Esophagus (tissue), 2 donors: ENCODE measurements around the gene GNAZ. TPM values are rescaled to one million over a fixed set of nuclear protein-coding genes. Genes with fewer than 3 reads are reported as not detected.

Experiments used
- H3K27ac ChIP-seq, 2 donors: one replicate each; pipeline ENCODE4 v1.5.1; 2013; ENCODE audit warnings: low read depth in 2 of 2, mild to moderate bottlenecking in 2 of 2, inconsistent platforms in 1 of 2, low read length in 1 of 2, moderate library complexity in 1 of 2
- H3K27me3 ChIP-seq, 2 donors: one replicate each; pipeline ENCODE4 v1.6.1; 2013; ENCODE audit warnings: low read length in 2 of 2, control low read depth in 1 of 2, mild to moderate bottlenecking in 1 of 2; ENCODE audit not compliant: insufficient read depth in 2 of 2, control insufficient read depth in 1 of 2
- H3K36me3 ChIP-seq, 2 donors: one replicate each; pipeline ENCODE4 v1.6.1; 2013; ENCODE audit warnings: low read length in 1 of 2; ENCODE audit not compliant: control insufficient read depth in 2 of 2, insufficient read depth in 2 of 2
- H3K4me1 ChIP-seq, 2 donors: one replicate each; pipeline ENCODE4 v1.6.1; 2013; ENCODE audit warnings: low read length in 1 of 2; ENCODE audit not compliant: control insufficient read depth in 2 of 2, insufficient read depth in 2 of 2
- H3K4me3 ChIP-seq, 2 donors: one replicate each; pipeline ENCODE4 v1.5.1; 2013; ENCODE audit warnings: low read length in 2 of 2, mild to moderate bottlenecking in 2 of 2, low read depth in 1 of 2, moderate library complexity in 1 of 2
- H3K9me3 ChIP-seq, 2 donors: one replicate each; pipeline ENCODE4 v1.6.1; 2013; ENCODE audit warnings: mild to moderate bottlenecking in 2 of 2, low read depth in 1 of 2, low read length in 1 of 2, moderate library complexity in 1 of 2; ENCODE audit not compliant: control insufficient read depth in 2 of 2, insufficient read depth in 1 of 2
- WGBS, 2 donors: extraction: QIAGEN DNeasy Blood & Tissue Kit; methylation state at CpG; one replicate each; pipeline ENCODE4 v1.1.7; 2013; 5-methylcytosine and 5-hydroxymethylcytosine counted together
- polyA plus RNA-seq, 2 donors: library from polyadenylated mRNA; stranded (reverse); fragments of 200-250 nt; gene quantifications; one replicate each; pipeline ENCODE4 v1.2.3, GENCODE V29; 2013
- donor health status: healthy with polysubstance abuse.
- donor health status: Bipolar disorder and iron deficiency.

Gene GNAZ
- polyA plus RNA-seq, 2 donors: 0.83 to 1.6 TPM

DNA sequence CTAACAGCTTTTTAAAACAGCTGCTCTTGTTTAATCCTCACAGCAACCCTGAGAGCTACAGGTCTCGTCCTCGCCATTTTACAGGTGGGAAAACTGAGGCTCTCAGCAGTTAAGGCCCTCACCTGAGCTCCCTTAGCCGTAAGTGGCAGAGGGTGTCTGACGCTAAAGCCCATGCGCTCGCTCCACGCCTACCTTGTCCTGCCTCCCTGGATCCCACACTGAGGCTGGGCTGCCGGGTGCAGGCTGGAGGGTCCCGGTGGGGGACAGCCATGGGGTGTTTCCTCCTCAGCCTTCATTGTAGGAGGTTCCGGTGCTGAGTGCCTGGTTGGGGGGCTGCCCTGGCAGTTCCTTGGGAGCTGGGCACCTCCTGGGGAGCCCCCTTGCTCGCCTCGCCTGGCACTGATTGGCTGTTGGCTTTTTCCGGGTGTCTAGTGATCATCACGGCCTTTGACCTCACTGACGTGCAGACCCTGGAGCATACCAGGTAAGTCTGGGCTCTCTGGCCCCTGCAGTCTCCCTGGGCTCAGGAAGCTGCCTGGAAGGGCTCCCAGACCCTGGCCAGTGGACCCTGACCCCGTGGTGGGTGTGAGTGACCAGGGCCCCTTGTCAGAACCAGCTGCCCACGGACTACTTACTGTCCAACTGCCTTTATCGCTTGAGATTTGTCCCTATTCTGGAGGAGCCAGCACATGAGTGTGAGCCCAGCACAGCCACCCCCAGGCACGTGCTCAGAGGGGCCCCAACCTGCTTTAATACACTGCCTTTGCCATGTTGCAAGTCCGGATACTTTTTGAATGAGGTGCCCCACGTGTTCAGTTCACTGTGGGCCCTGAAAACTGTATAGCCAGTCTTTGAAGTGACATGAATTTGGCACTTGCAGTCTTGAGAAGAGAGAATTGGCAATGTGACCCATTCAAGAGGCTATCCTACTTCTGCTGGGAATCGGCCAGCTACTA, 87.5 kb downstream of the GNAZ start:
- H3K4me3 ChIP-seq: no peak overlapping the region
- peaks cover 0 to 2% of the 10 kb centered on the region in 2 donors for H3K4me1 ChIP-seq
- H3K9me3 ChIP-seq: no peaks in the 10 kb centered on the region
- 82 to 89% methylated on average over 22 of the region's 22 CpGs for WGBS, 2 donors
- H3K27ac ChIP-seq: no peak overlapping the region
- H3K36me3 ChIP-seq: peaks cover 0 to 5% of the 10 kb centered on the region in 2 donors
- H3K27me3 ChIP-seq: no peaks in the 10 kb centered on the region

DNA sequence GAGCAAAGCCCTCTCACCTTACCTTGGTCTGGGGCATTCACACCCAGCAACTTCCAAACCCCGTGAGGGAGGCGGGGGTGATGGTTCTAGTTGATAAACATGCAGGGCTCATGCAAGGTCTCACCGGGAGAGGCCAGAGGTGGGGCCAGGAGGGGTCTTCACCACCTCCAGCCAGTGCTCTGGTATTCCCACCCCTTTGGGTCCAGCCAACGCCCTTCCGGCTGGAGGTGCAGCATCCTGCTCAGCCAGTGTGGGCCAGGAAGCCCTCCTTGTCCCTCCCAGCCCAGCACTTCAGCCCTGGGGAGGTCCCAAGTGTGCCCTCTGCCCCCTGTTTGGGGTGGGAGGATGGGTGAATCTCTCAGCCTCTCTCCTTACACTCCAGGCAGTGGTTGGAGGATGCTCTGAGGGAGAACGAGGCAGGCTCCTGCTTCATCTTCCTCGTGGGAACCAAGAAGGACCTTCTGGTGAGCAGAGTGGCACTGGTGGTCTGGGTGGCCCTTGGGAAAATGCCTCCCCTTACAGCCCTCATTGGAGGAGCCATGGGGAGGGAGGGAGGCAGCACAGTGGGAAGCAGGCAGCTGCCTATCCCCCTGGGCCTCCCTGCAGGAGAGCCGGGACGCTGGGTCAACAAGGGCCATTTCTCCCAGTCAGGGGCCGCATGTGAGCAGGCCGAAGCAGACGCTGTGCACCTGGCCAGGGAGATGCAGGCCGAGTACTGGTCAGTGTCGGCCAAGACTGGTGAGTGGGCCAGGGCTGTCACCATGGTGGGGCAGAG, 88.4 kb downstream of the GNAZ start:
- no peaks in the 10 kb centered on the region for H3K27me3 ChIP-seq
- peaks cover 0 to 2% of the 10 kb centered on the region in 2 donors for H3K4me1 ChIP-seq
- no peak overlapping the region for H3K4me3 ChIP-seq
- H3K9me3 ChIP-seq: no peaks in the 10 kb centered on the region
- H3K27ac ChIP-seq: no peak overlapping the region
- WGBS, 2 donors: 83 to 89% methylated on average over 13 to 14 of the region's 14 CpGs
- peaks cover 0 to 5% of the 10 kb centered on the region in 2 donors for H3K36me3 ChIP-seq

DNA sequence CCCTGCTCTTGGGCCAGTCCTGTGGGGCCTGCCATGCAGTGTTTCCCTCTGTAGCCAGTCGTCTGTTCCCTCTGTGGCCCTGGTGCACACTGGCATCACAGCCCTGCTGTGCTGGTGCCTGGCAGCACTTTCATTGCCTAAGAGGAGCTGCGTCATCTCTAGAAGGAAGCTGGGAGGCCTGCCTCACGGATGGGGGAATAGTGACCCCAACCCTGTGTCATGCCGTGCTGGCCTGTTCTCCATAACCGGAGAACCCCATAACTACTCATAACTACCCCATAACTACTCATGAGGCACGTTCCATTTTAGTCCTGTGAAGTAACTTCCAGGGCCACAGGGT, 88.9 kb downstream of the GNAZ start:
- Histone ChIP-seq H3K9me3 (no peaks in the 10 kb centered on the region), H3K36me3 (peaks cover 0 to 5% of the 10 kb centered on the region in 2 donors), H3K4me1 (peaks cover 0 to 3% of the 10 kb centered on the region in 2 donors), H3K27ac (no peak overlapping the region), H3K4me3 (no peak overlapping the region), H3K27me3 (no peaks in the 10 kb centered on the region)
- WGBS, 2 donors: 86 to 90% methylated on average over 6 of the region's 6 CpGs

DNA sequence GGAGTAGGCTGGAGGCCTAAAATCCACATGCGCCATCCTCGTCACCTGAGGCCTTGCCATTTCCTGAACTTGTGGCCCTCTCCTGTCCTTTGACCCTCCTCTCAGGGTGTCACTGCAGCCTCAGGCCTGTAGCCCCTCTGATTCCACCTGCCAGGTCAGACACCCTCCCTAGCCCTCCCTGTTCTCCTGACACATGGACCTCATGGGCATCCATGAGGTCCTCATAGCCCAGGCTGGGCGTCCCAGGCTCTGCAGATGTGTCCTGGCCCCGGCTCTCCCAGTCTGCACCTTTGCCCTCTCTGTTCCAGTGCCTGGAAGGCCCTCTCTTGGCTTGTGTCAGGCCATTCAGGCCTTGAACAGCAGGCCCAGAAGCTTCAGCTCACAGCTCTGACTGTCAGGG, 90.7 kb downstream of the GNAZ start:
- no peak overlapping the region for H3K4me3 ChIP-seq
- no peaks in the 10 kb centered on the region for H3K9me3 ChIP-seq
- no peaks in the 10 kb centered on the region for H3K27me3 ChIP-seq
- H3K36me3 ChIP-seq: peaks cover 0 to 5% of the 10 kb centered on the region in 2 donors
- WGBS, 2 donors: 85 to 88% methylated on average over 4 of the region's 4 CpGs
- H3K27ac ChIP-seq: no peak overlapping the region
- H3K4me1 ChIP-seq: peaks cover 0 to 3% of the 10 kb centered on the region in 2 donors

DNA sequence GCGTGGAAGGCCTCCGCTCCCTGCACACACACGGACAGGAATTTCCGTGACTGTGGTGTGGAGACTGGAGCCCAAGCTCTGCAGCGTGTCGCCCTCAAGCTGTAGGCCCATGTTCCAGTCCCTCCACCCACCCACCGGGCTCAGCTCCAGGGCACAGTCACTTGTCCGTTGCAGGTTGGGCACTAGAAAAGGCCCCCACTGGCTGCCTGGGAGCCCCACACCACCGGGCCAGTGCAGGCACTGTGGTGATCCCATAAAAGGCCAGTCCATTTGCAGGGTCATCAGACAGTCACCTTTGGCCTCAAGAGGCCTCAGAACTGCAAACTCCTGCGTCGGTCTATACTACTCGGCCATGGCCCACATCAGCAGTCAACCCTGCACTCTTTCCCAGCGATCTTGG, 91.3 kb downstream of the GNAZ start:
- Histone ChIP-seq H3K9me3 (no peaks in the 10 kb centered on the region), H3K4me1 (peaks cover 0 to 3% of the 10 kb centered on the region in 2 donors), H3K36me3 (peaks cover 0 to 5% of the 10 kb centered on the region in 2 donors), H3K27ac (no peak overlapping the region), H3K4me3 (no peak overlapping the region), H3K27me3 (no peaks in the 10 kb centered on the region)
- 86 to 94% methylated on average over 13 of the region's 13 CpGs for WGBS, 2 donors

DNA sequence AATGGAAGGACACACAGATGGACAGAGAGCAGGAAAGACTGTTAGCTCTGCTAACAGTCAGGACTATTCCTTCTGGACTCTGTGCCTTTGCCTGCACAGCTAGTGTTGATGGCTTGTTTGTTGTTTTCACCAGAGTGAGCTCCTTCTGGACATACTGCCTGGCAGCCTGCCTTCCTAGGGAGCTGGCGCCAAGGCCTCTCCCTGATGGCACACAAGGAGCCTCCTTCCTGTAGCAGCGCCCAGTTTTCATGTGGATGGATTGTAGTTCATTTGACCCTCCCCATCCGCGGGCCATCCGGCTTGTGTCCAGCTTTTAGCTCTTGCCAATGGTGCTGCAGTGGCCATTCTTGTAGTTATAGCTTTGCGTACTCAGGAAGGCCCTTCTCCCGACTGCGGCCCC, 93.3 kb downstream of the GNAZ start:
- WGBS, 2 donors: 53 to 70% methylated on average over 8 of the region's 8 CpGs
- Histone ChIP-seq H3K9me3 (no peaks in the 10 kb centered on the region), H3K4me1 (peaks cover 0 to 3% of the 10 kb centered on the region in 2 donors), H3K27ac (no peak overlapping the region), H3K4me3 (no peak overlapping the region), H3K27me3 (no peaks in the 10 kb centered on the region), H3K36me3 (peaks cover 0 to 5% of the 10 kb centered on the region in 2 donors)

DNA sequence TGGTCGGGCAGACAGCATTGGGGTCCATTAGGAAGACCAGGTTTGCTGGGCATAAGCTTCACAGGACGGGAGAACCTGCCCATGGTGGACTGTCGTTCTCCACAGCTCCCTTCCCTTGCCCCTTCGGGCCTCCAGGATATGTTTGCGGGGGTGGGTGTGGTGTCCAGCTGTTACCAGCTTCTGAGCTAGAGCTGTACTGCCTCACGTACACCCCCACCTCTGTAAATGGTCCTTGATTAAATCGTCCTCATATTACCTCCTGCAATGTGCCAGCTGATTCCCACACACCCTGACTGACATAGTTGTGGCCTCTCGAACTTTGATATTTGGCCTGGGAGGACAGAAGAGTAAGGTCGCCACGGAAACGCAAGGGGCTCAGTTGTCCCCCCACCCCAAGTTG, 93.8 kb downstream of the GNAZ start:
- Histone ChIP-seq H3K4me1 (peaks cover 0 to 3% of the 10 kb centered on the region in 2 donors), H3K9me3 (no peaks in the 10 kb centered on the region), H3K36me3 (peaks cover 0 to 2% of the 10 kb centered on the region in 2 donors), H3K27ac (no peak overlapping the region), H3K27me3 (no peaks in the 10 kb centered on the region), H3K4me3 (no peak overlapping the region)
- 71 to 74% methylated on average over 11 of the region's 11 CpGs for WGBS, 2 donors

DNA sequence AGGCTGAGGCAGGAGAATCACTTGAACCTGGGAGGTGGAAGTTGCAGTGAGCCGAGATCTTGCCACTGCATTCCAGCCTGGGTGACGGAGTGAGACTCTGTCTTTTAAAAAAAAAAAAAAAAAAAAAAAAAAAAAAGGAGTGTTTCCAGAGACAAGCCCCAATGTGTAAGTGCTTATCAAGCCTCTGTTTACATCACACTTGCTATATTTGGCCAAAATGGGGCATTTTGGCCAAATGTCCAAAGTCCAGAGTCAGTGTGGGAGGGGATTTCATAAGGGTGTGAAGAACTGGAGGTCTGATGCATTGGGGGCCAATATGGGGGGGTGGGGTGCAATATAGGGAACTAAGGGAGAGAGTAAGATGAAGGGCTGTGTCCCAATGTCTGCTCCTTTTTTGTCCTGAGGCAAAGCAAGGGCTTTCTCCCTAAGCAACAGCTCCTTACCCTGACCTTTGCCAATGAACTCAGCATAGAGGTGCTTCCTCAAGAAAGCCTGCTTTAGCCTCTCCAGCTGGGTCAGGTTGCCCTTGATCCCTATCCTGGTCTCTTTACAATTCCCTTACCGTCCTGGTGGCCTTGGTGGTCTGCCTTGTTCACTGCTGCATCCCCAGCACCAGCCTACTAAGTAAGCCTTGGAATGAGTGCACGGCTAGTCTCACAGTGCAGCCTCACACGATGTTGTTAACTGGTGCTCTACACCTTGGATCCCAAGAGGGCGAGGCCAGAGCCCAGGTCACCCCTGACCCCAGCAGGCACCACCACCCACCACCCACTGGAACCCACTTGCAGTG, 95.9 kb downstream of the GNAZ start:
- 75 to 83% methylated on average over 6 of the region's 6 CpGs for WGBS, 2 donors
- H3K27ac ChIP-seq: no peak overlapping the region

More for the DNA sequence above, 95.9 kb downstream of the GNAZ start:
- Histone ChIP-seq H3K9me3 (no peaks in the 10 kb centered on the region), H3K27me3 (no peaks in the 10 kb centered on the region), H3K4me3 (no peak overlapping the region), H3K36me3 (no peaks in the 10 kb centered on the region), H3K4me1 (peaks cover 0 to 3% of the 10 kb centered on the region in 2 donors)
